ENCODE measurements around the gene QRSL1. TPM values are rescaled to one million over a fixed set of nuclear protein-coding genes. Genes with fewer than 3 reads are reported as not detected.

The QRSL1 gene
- total and polyA plus RNA-seq, 2 donors (not counting 3 experiments of a cell fraction or from before 2014, with no cell fraction given): 4.3 to 11.3 TPM

- Histone ChIP-seq H3K4me1 (ENCODE audit: control insufficient read depth, extremely low read depth, insufficient read depth, low read length) (no peaks in the 10 kb centered on the region), H3K36me3 (ENCODE audit: control insufficient read depth in 2 of 2, extremely low read depth in 1 of 2, insufficient read depth in 2 of 2, low read length in 2 of 2) (peaks cover 2% of the 10 kb centered on the region in 2 experiments), H3K4me2 (ENCODE audit: insufficient read depth, low read length) (no peak overlapping the region), H3K79me2 (ENCODE audit: control insufficient read depth, insufficient read depth, low read length) (no peaks in the 10 kb centered on the region), H3K9ac (replicated peaks; ENCODE audit: extremely low read depth, insufficient read depth, low read length) (no peak overlapping the region), H3K27me3 (ENCODE audit: control insufficient read depth in 2 of 2, insufficient read depth in 2 of 2, low read length in 2 of 2) (no peaks in the 10 kb centered on the region), H3K27ac (ENCODE audit: insufficient read depth, low read depth, low read length) (no peak overlapping the region), H2AFZ (ENCODE audit: low read depth, low read length) (no peak overlapping the region), H3K9me3 (replicated peaks; ENCODE audit: control insufficient read depth, insufficient read depth, low read length) (no peaks in the 10 kb centered on the region), H3K4me3 (replicated peaks in 1 of 3; ENCODE audit: insufficient read depth in 1 of 3, low read depth in 1 of 3, low read length in 3 of 3) (no peak overlapping the region), H4K20me1 (replicated peaks; ENCODE audit: control insufficient read depth, extremely low read depth, insufficient read depth, low read length) (no peaks in the 10 kb centered on the region), H3K9me1 (replicated peaks; ENCODE audit: control insufficient read depth, extremely low read depth, insufficient read depth, low read length) (no peaks in the 10 kb centered on the region)
- ChIA-PET CTCF (interaction anchor here (0.5 to 1.8 kb wide), 3 partner anchors 8 to 1651 kb away, joined by 3 to 4 read pairs (median 3); no protein-coding TSS in a partner anchor), POLR2A (no interaction called here)
- intact Hi-C loops (cut with micrococcal nuclease): no loop called here
- DNase-seq (ENCODE audit: low read depth, low spot score) (no peak), FAIRE-seq (no peak)
- BruUV-seq (replicated peaks): no TSS peak
- no peak for TF ChIP-seq POLR2A (IDR thresholded peaks at IDR 0.05; ENCODE audit: low read depth, low read length)
- TF ChIP-seq EZH2 (IDR thresholded peaks at IDR 0.05; ENCODE audit: borderline replicate concordance, low read depth, low read length, severe bottlenecking): no peak
- TF ChIP-seq, protein P1, sequence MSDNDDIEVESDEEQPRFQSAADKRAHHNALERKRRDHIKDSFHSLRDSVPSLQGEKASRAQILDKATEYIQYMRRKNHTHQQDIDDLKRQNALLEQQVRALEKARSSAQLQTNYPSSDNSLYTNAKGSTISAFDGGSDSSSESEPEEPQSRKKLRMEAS (IDR thresholded peaks at IDR 0.05; ENCODE audit: insufficient read depth, insufficient read length): no peak
- TF ChIP-seq, protein P2, sequence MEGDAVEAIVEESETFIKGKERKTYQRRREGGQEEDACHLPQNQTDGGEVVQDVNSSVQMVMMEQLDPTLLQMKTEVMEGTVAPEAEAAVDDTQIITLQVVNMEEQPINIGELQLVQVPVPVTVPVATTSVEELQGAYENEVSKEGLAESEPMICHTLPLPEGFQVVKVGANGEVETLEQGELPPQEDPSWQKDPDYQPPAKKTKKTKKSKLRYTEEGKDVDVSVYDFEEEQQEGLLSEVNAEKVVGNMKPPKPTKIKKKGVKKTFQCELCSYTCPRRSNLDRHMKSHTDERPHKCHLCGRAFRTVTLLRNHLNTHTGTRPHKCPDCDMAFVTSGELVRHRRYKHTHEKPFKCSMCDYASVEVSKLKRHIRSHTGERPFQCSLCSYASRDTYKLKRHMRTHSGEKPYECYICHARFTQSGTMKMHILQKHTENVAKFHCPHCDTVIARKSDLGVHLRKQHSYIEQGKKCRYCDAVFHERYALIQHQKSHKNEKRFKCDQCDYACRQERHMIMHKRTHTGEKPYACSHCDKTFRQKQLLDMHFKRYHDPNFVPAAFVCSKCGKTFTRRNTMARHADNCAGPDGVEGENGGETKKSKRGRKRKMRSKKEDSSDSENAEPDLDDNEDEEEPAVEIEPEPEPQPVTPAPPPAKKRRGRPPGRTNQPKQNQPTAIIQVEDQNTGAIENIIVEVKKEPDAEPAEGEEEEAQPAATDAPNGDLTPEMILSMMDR (IDR thresholded peaks at IDR 0.05; ENCODE audit: extremely low read depth in 1 of 2, insufficient read depth in 1 of 2, low read depth in 1 of 2, low read length in 2 of 2): no peak
- no peak for TF ChIP-seq FOS (IDR thresholded peaks at IDR 0.05; ENCODE audit: borderline replicate concordance, insufficient read depth, low read length)
- no peak for TF ChIP-seq GATA2 (IDR thresholded peaks at IDR 0.05; ENCODE audit: insufficient read depth, insufficient read length, low read depth, low read length)
- no peak for TF ChIP-seq JUN (IDR thresholded peaks at IDR 0.05; ENCODE audit: borderline replicate concordance, insufficient read depth, insufficient read length, low read depth)
- TF ChIP-seq POLR2AphosphoS5 (IDR thresholded peaks at IDR 0.05; ENCODE audit: insufficient read depth, low read depth, low read length): no peak
- no peak for TF ChIP-seq MYC (IDR thresholded peaks at IDR 0.05; ENCODE audit: low read depth, low read length)
- dilution Hi-C loops (cut with MboI; ENCODE audit: extremely low pct_ligation_motif_present, low sequenced_read_pairs): no loop called here
Observed at GRCh38 chr6:106648651-106649308, 19.4 kb downstream of the QRSL1 start.

All from endothelial cell of umbilical vein (primary cell).